IMR-90 (cell line): ENCODE measurements around the gene TMA7. TPM values are rescaled to one million over a fixed set of nuclear protein-coding genes. Genes with fewer than 3 reads are reported as not detected.
A peak's percentile ranks its signal among the peaks of the same experiment; 100 is the strongest.

Source experiments
- ATAC-seq: fragments of 200-7000 bp; cut with Tn5 transposase; 2 replicates; pipeline ENCODE4 v1.9.1; 2020; ENCODE audit warnings: low read depth, mild to moderate bottlenecking, moderate library complexity
- BruUV-seq: library from RNA; stranded (reverse); fragments of 400-500 nt; replicated peaks from 2 replicates; lab custom pipeline; 2021; lab: Mats Ljungman, UMichigan
- CTCF ChIA-PET: fragments of 300-600 bp; formaldehyde crosslinking; extraction: SDS; loops from one replicate; lab custom pipeline; 2021; ENCODE audit warnings: antibody characterized with exemption; lab: Yijun Ruan, JAX
- POLR2A ChIA-PET: fragments of 300-600 bp; sonication (Branson Sonifier 250); formaldehyde crosslinking; loops from one replicate; lab custom pipeline; 2022; ENCODE audit warnings: antibody characterized with exemption; ENCODE audit not compliant: unreplicated experiment; lab: Charles Lee
- DNase-seq: peaks from one replicate; pipeline ENCODE4 v3.0.0; 2013
- H2AFZ ChIP-seq: replicated peaks from 2 replicates; pipeline ENCODE3; 2013; ENCODE audit warnings: low read length, mild to moderate bottlenecking; ENCODE audit not compliant: poor library complexity
- H2AK5ac ChIP-seq: 2 replicates; pipeline ENCODE4 v1.6.1; 2013; ENCODE audit warnings: low read depth, low read length, inconsistent platforms
- H2AK9ac ChIP-seq: replicated peaks from 2 replicates; pipeline ENCODE3; 2013; ENCODE audit warnings: mild to moderate bottlenecking, low read depth, low read length, moderate library complexity; ENCODE audit not compliant: poor library complexity
- H2BK120ac ChIP-seq: 2 replicates; pipeline ENCODE4 v1.6.1; 2013; ENCODE audit warnings: low read depth, low read length, inconsistent platforms
- H2BK15ac ChIP-seq: 3 replicates; pipeline ENCODE4 v1.6.1; 2013; ENCODE audit warnings: low read depth, low read length, inconsistent platforms
- H2BK20ac ChIP-seq: 2 replicates; pipeline ENCODE4 v1.6.1; 2013; ENCODE audit warnings: low read depth, mild to moderate bottlenecking, inconsistent platforms, low read length, moderate library complexity
- H2BK5ac ChIP-seq: 2 replicates; pipeline ENCODE4 v1.6.1; 2013; ENCODE audit warnings: mild to moderate bottlenecking, low read depth, low read length, inconsistent platforms; ENCODE audit not compliant: poor library complexity, severe bottlenecking
- H3K14ac ChIP-seq: replicated peaks from 2 replicates; pipeline ENCODE4 v1.6.1; 2013; ENCODE audit warnings: low read depth, low read length, inconsistent platforms
- H3K18ac ChIP-seq: 2 replicates; pipeline ENCODE4 v1.6.1; 2013; ENCODE audit warnings: low read depth, low read length, control low read depth
- H3K23ac ChIP-seq: 2 replicates; pipeline ENCODE4 v1.6.1; 2013; ENCODE audit warnings: low read depth, low read length, inconsistent platforms
- H3K27ac ChIP-seq: 2 replicates; pipeline ENCODE4 v1.5.1; 2013; ENCODE audit warnings: mild to moderate bottlenecking, control low read depth, low read length; ENCODE audit not compliant: insufficient read depth
- H3K27me3 ChIP-seq: 2 replicates; pipeline ENCODE4 v1.6.1; 2013; ENCODE audit warnings: low read length; ENCODE audit not compliant: control insufficient read depth, insufficient read depth
- H3K36me3 ChIP-seq: 2 replicates; pipeline ENCODE4 v1.6.1; 2013; ENCODE audit warnings: low read length, mixed read lengths; ENCODE audit not compliant: control insufficient read depth, insufficient read depth
- H3K4ac ChIP-seq: 2 replicates; pipeline ENCODE4 v1.6.1; 2013; ENCODE audit warnings: low read depth, low read length, inconsistent platforms
- H3K4me1 ChIP-seq: 2 replicates; pipeline ENCODE4 v1.6.1; 2013; ENCODE audit warnings: low read length, mixed read lengths; ENCODE audit not compliant: control insufficient read depth, insufficient read depth
- H3K4me2 ChIP-seq: 2 replicates; pipeline ENCODE4 v1.6.1; 2013; ENCODE audit warnings: low read depth, mild to moderate bottlenecking, control low read depth, low read length, moderate library complexity
- H3K4me3 ChIP-seq: 2 replicates; pipeline ENCODE4 v1.5.1; 2013; ENCODE audit warnings: low read depth, mild to moderate bottlenecking, control low read depth, low read length, moderate library complexity; ENCODE audit not compliant: insufficient read depth
- H3K56ac ChIP-seq: 2 replicates; pipeline ENCODE4 v1.6.1; 2013; ENCODE audit warnings: low read length, inconsistent platforms; ENCODE audit not compliant: insufficient read depth; ENCODE audit errors: extremely low read depth
- H3K79me1 ChIP-seq, 2 experiments: 2 replicates each; pipeline ENCODE4 v1.6.1; 2013; ENCODE audit warnings: low read length in 2 of 2, inconsistent platforms in 1 of 2, low read depth in 1 of 2
- H3K9ac ChIP-seq: 2 replicates; pipeline ENCODE4 v1.6.1; 2013; ENCODE audit warnings: low read depth, low read length, control low read depth
- H3K9me1 ChIP-seq: 2 replicates; pipeline ENCODE4 v1.6.1; 2013; ENCODE audit warnings: low read length, inconsistent platforms; ENCODE audit not compliant: insufficient read depth
- H3K9me3 ChIP-seq: 2 replicates; pipeline ENCODE4 v1.6.1; 2013; ENCODE audit warnings: low read length; ENCODE audit not compliant: control insufficient read depth, insufficient read depth
- H4K20me1 ChIP-seq: 2 replicates; pipeline ENCODE4 v1.6.1; 2013; ENCODE audit warnings: low read length, inconsistent platforms; ENCODE audit not compliant: insufficient read depth
- H4K5ac ChIP-seq: 2 replicates; pipeline ENCODE4 v1.6.1; 2013; ENCODE audit warnings: mild to moderate bottlenecking, low read depth, low read length, control low read depth
- H4K8ac ChIP-seq, 2 experiments: 2 replicates each; pipeline ENCODE4 v1.6.1; 2013; ENCODE audit warnings: low read depth in 2 of 2, low read length in 2 of 2, control low read depth in 1 of 2, inconsistent platforms in 1 of 2
- H4K91ac ChIP-seq: 2 replicates; pipeline ENCODE4 v1.6.1; 2013; ENCODE audit warnings: low read depth, low read length, inconsistent platforms; ENCODE audit not compliant: insufficient read depth
- BHLHE40 ChIP-seq: fragments of 150-350 bp; IDR thresholded peaks from 2 replicates; pipeline ENCODE4 v1.6.1; 2016; ENCODE audit warnings: mild to moderate bottlenecking, low read depth, low read length
- CEBPB ChIP-seq: IDR thresholded peaks from 2 replicates; pipeline ENCODE4 v1.6.1; 2012; ENCODE audit warnings: low read depth, low read length, improper control_type of control experiment
- CHD1 ChIP-seq: IDR thresholded peaks from 2 replicates; pipeline ENCODE4 v1.6.1; 2012; ENCODE audit warnings: low read depth, low read length, improper control_type of control experiment
- FOS ChIP-seq: fragments of 150-350 bp; IDR thresholded peaks from 2 replicates; pipeline ENCODE4 v1.6.1; 2016; ENCODE audit warnings: low read depth, low read length
- MAFK ChIP-seq: IDR thresholded peaks from 2 replicates; pipeline ENCODE4 v1.6.1; 2012; ENCODE audit warnings: low read depth, low read length, improper control_type of control experiment
- MXI1 ChIP-seq: IDR thresholded peaks from 2 replicates; pipeline ENCODE4 v1.6.1; 2012; ENCODE audit warnings: low read depth, mild to moderate bottlenecking, low read length, moderate library complexity, borderline replicate concordance
- NFE2L2 ChIP-seq: fragments of 150-350 bp; IDR thresholded peaks from 2 replicates; pipeline ENCODE4 v1.6.1; 2016; ENCODE audit warnings: low read depth, mild to moderate bottlenecking, low read length
- POLR2A ChIP-seq: IDR thresholded peaks from 2 replicates; pipeline ENCODE4 v1.6.1; 2012; ENCODE audit warnings: mild to moderate bottlenecking, low read depth, low read length
- RAD21 ChIP-seq: IDR thresholded peaks from 2 replicates; pipeline ENCODE4 v1.6.1; 2012; ENCODE audit warnings: low read length, improper control_type of control experiment
- RCOR1 ChIP-seq: IDR thresholded peaks from 2 replicates; pipeline ENCODE4 v1.6.1; 2012; ENCODE audit warnings: mild to moderate bottlenecking, low read length, improper control_type of control experiment; ENCODE audit not compliant: insufficient replicate concordance
- RFX5 ChIP-seq: IDR thresholded peaks from 2 replicates; pipeline ENCODE4 v1.8.0; 2012; ENCODE audit warnings: low read depth, mild to moderate bottlenecking, low read length, moderate library complexity
- SMC3 ChIP-seq: fragments of 150-350 bp; IDR thresholded peaks from 2 replicates; pipeline ENCODE4 v1.6.1; 2016; ENCODE audit warnings: low read depth, mild to moderate bottlenecking, antibody characterized with exemption, low read length, moderate library complexity
- WGBS, 2 experiments: methylation state at CpG; one replicate each; pipeline versions ENCODE4 v1.1.5 to v1.1.7; 2013; ENCODE audit warnings: missing lambda C conversion rate in 2 of 2; ENCODE audit not compliant: insufficient read length in 1 of 2; ENCODE audit errors: extremely low coverage in 2 of 2; 5-methylcytosine and 5-hydroxymethylcytosine counted together
- dilution Hi-C: fragments of 300-500 bp; cut with HindIII; formaldehyde crosslinking; loops from one replicate; pipeline ENCODE4 v1.14.3; 2018; ENCODE audit warnings: low sequenced_read_pairs; ENCODE audit not compliant: unreplicated experiment
- in situ Hi-C: fragments of 300-500 bp; cut with MboI; formaldehyde crosslinking; loops from 3 replicates; pipeline ENCODE4 v1.14.3; 2019; ENCODE audit warnings: low sequenced_read_pairs, inconsistent platforms, mixed read lengths
- intact Hi-C: fragments of 100-400 bp; cut with micrococcal nuclease; formaldehyde crosslinking; loops from 2 replicates; pipeline ENCODE4 v1.10.0; 2022
- polyA plus RNA-seq, 3 experiments: library from polyadenylated mRNA; depleted of rRNA; stranded (reverse); fragments of >200 nt; gene quantifications; 2 replicates each; pipeline ENCODE4 v1.2.3, GENCODE V29; 2012; ENCODE audit warnings: low replicate concordance in 1 of 3
- total RNA-seq: library from RNA; depleted of rRNA; stranded (reverse); fragments of >200 nt; gene quantifications from 2 replicates; pipeline ENCODE4 v1.2.3, GENCODE V29; 2012
- TF ChIP-seq, protein P1 (sequence below): conservative IDR thresholded peaks from 2 replicates; pipeline ENCODE4 v1.5.1; 2012; ENCODE audit warnings: mild to moderate bottlenecking, low read depth, low read length, improper control_type of control experiment
- TF ChIP-seq, protein P2 (sequence below): fragments of 150-350 bp; IDR thresholded peaks from 2 replicates; pipeline ENCODE4 v1.6.1; 2017; ENCODE audit warnings: mild to moderate bottlenecking, antibody characterized with exemption, low read length, low read depth

TMA7 gene
- total and polyA plus RNA-seq, 2 of the 4 experiments (the other 2 are of a cell fraction): 81.9 to 240 TPM

DNA sequence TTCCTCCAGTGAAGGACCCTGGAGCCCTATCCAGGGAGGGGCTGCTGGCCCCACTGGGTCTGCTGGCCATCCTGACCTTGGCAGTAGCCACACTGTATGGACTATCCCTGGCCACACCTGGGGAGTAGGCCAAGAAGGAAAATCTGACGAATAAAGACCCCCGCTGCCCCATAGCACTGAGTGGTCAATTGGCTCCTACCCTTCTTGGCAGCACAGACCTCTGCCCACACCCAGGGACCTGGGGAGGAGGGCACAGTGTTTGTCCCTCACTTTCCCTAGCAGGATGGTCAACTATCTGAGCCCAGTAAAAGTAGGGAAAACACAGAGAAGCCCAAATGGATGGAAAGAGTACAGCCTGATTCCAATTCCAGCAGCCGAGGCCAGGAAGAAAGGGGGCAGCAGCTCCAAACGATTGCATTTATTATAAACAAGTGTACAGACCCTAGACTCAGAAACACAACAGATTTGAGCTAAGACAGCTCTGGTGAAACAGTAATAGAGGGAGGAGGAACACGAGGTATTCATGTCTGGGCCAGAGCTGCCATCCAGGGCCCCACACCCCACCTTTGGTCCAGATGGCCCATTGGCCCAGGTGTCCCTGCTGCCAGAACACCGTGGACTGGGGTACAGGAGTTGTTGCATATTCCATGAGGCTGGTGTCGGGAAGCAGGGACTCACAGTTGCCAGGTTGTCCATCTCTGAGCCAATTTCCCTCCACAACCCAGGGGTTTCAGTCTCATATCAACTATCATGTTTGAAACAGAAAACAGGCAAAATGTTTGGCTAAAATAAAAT is 27.6 kb downstream of the TMA7 start (continued):
- TF ChIP-seq RAD21: no peak
- TF ChIP-seq MXI1: no peak

DNA sequence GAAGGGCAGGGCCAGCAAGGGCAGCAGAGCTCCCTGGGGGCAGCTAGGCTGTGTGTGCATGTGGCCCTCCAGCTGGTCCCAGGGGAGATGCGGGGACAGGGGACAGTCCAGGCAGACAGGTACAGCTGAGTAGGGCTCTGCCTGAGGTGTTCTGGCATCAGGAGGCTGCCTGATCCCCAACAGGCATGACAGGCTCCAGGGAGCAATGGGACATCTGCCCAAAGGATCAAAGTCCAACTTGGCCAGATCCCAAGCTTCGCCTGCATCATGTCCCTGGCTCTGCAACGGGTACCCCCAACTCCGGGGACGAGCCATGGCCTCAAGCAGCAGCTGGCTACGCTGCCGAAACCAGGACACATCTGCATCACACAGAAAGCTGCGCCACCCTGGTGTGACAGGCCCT is 28.3 kb downstream of the TMA7 start:
- intact Hi-C loops: loop anchor here (5.0 kb wide), 1 partner anchor 219 kb away; the partner anchor contains the start of gene NCKIPSD
- WGBS, 2 experiments: 78% methylated on average over 5 of the region's 8 CpGs; no CpG with 5 or more reads in 1 of the 2 experiments
- in situ Hi-C loops: loop anchor here (5.0 to 10.0 kb wide), 2 partner anchors 89 to 196 kb away; partner anchors contain the start of genes CELSR3 and PFKFB4
- TF ChIP-seq FOS (no peak), CHD1 (no peak), MXI1 (no peak), BHLHE40 (no peak), RFX5 (no peak), CEBPB (no peak), SMC3 (no peak), NFE2L2 (no peak), RAD21 (no peak), MAFK (no peak), POLR2A (no peak), RCOR1 (no peak)
- TF ChIP-seq, protein P1, sequence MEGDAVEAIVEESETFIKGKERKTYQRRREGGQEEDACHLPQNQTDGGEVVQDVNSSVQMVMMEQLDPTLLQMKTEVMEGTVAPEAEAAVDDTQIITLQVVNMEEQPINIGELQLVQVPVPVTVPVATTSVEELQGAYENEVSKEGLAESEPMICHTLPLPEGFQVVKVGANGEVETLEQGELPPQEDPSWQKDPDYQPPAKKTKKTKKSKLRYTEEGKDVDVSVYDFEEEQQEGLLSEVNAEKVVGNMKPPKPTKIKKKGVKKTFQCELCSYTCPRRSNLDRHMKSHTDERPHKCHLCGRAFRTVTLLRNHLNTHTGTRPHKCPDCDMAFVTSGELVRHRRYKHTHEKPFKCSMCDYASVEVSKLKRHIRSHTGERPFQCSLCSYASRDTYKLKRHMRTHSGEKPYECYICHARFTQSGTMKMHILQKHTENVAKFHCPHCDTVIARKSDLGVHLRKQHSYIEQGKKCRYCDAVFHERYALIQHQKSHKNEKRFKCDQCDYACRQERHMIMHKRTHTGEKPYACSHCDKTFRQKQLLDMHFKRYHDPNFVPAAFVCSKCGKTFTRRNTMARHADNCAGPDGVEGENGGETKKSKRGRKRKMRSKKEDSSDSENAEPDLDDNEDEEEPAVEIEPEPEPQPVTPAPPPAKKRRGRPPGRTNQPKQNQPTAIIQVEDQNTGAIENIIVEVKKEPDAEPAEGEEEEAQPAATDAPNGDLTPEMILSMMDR: no peak
- TF ChIP-seq, protein P2, sequence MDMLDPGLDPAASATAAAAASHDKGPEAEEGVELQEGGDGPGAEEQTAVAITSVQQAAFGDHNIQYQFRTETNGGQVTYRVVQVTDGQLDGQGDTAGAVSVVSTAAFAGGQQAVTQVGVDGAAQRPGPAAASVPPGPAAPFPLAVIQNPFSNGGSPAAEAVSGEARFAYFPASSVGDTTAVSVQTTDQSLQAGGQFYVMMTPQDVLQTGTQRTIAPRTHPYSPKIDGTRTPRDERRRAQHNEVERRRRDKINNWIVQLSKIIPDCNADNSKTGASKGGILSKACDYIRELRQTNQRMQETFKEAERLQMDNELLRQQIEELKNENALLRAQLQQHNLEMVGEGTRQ: no peak

More for the DNA sequence above, 28.3 kb downstream of the TMA7 start:
- Histone ChIP-seq H3K9ac (no peak overlapping the region), H4K20me1 (no peaks in the 10 kb centered on the region; the same call in 1 of the 2 replicates), H3K4ac (no peak overlapping the region), H3K9me3 (no peaks in the 10 kb centered on the region), H3K27ac (no peak overlapping the region), H3K36me3 (peaks cover 34% of the 10 kb centered on the region), H3K56ac (no peak overlapping the region), H3K18ac (no peak overlapping the region), H4K8ac (no peak overlapping the region; a peak in 1 of 4 replicates), H3K27me3 (no peaks in the 10 kb centered on the region), H2BK20ac (no peak overlapping the region), H3K79me1 (peaks cover 4 to 65% of the 10 kb centered on the region in 2 experiments; a peak in 3 of 4 replicates), H3K4me2 (no peak overlapping the region), H2BK120ac (no peak overlapping the region), H3K4me3 (no peak overlapping the region), H2AFZ (no peak overlapping the region), H2BK15ac (no peak overlapping the region), H3K14ac (no peak overlapping the region), H2AK9ac (peak overlapping the region; percentile 53), H2BK5ac (no peak overlapping the region), H2AK5ac (no peak overlapping the region), H3K4me1 (peaks cover 24% of the 10 kb centered on the region), H4K91ac (no peak overlapping the region), H4K5ac (no peak overlapping the region), H3K9me1 (peaks cover 10% of the 10 kb centered on the region; the same call in 1 of the 2 replicates), H3K23ac (no peak overlapping the region)
- BruUV-seq: no TSS peak
- no peak for ATAC-seq
- CTCF ChIA-PET: no interaction called here
- DNase-seq: no peak
- POLR2A ChIA-PET: no interaction called here
- dilution Hi-C loops: no loop called here
